Stimulated activated CD4-positive, alpha-beta T cell treated with anti-CD3 and anti-CD28 coated beads, Interleukin-4, amount 100 ng/mL, for 4 hours (primary cell): ENCODE results near the gene CILP2.

Experiments used
- DNase-seq, 2 experiments: peaks; one replicate each; pipeline ENCODE4 v3.0.0-alpha.2; 2020

Gene CILP2

GRCh38 chr19:19571071-19571786, 33.2 kb downstream of the CILP2 start:
- DNase-seq: no peak

- no peak for DNase-seq
Measured at GRCh38 chr19:19575411-19575810, 37.3 kb downstream of the CILP2 start.

- no peak for DNase-seq
Measured at GRCh38 chr19:19578252-19578651, 40.2 kb downstream of the CILP2 start.

GRCh38 chr19:19579533-19580361, 41.7 kb downstream of the CILP2 start:
- DNase-seq: no peak

GRCh38 chr19:19580418-19580817, 42.4 kb downstream of the CILP2 start:
- DNase-seq: no peak

GRCh38 chr19:19581391-19581790, 43.3 kb downstream of the CILP2 start:
- DNase-seq: no peak

- no peak for DNase-seq
Measured at GRCh38 chr19:19582471-19582870, 44.4 kb downstream of the CILP2 start.

GRCh38 chr19:19584356-19584755, 46.3 kb downstream of the CILP2 start:
- no peak for DNase-seq

GRCh38 chr19:19587771-19588170, 49.7 kb downstream of the CILP2 start:
- no peak for DNase-seq

GRCh38 chr19:19588546-19588945, 50.5 kb downstream of the CILP2 start:
- DNase-seq: no peak

GRCh38 chr19:19591133-19591825, 53.2 kb downstream of the CILP2 start:
- peak; percentile 42 to 76 for DNase-seq

GRCh38 chr19:19592690-19593089, 54.6 kb downstream of the CILP2 start:
- no peak for DNase-seq

GRCh38 chr19:19594381-19594780, 56.3 kb downstream of the CILP2 start:
- DNase-seq: peak in 1 of 2 experiments; percentile 47

GRCh38 chr19:19595171-19595701, 57.2 kb downstream of the CILP2 start:
- DNase-seq: no peak
